Suppressor macrophage treated with lipopolysaccharide for 4 hours (primary cell): Measurements from ENCODE around the gene NTN5.
A peak's percentile ranks its signal among the peaks of the same experiment; 100 is the strongest.
"Not testable (repeated sequence)": the region's sequence is repeated elsewhere in the genome, so short reads cannot be mapped to it uniquely, and the experiment has no call there.

ENCODE experiments used
- DNase-seq: peaks from one replicate; pipeline ENCODE4 v3.0.0-alpha.2; 2020

Gene NTN5

GRCh38 chr19:48696353-48697010, 23.7 kb upstream of the NTN5 start:
- DNase-seq = no peak

GRCh38 chr19:48695743-48696352, 23.0 kb upstream of the NTN5 start, which contains the start of gene FUT2:
Gene FUT2 (plus strand): TSS chr19:48695971. CDS start chr19:48702957, 6,986 bp downstream.
- no peak for DNase-seq

- DNase-seq = not testable (repeated sequence)
Observed at GRCh38 chr19:48693629-48694028, 20.8 kb upstream of the NTN5 start.

GRCh38 chr19:48689449-48689848, 16.6 kb upstream of the NTN5 start:
- DNase-seq = no peak

GRCh38 chr19:48687776-48688175, 15.0 kb upstream of the NTN5 start:
- no peak for DNase-seq

GRCh38 chr19:48686637-48687036, 13.8 kb upstream of the NTN5 start:
- DNase-seq = not testable (repeated sequence)

- DNase-seq = no peak
Observed at GRCh38 chr19:48686088-48686487, 13.3 kb upstream of the NTN5 start.

- DNase-seq = no peak
Observed at GRCh38 chr19:48685583-48685982, 12.8 kb upstream of the NTN5 start.

GRCh38 chr19:48683349-48683748, 10.5 kb upstream of the NTN5 start:
- peak; percentile 25 for DNase-seq

GRCh38 chr19:48681127-48681470, 8.3 kb upstream of the NTN5 start:
- peak; percentile 25 for DNase-seq

GRCh38 chr19:48680436-48681126, 7.8 kb upstream of the NTN5 start:
- DNase-seq = no peak

GRCh38 chr19:48680006-48680405, 7.2 kb upstream of the NTN5 start:
- DNase-seq = not testable (repeated sequence)

GRCh38 chr19:48678201-48678600, 5.4 kb upstream of the NTN5 start:
- DNase-seq = no peak

- no peak for DNase-seq
Observed at GRCh38 chr19:48676887-48677286, 4.1 kb upstream of the NTN5 start.

GRCh38 chr19:48676487-48676886, 3.7 kb upstream of the NTN5 start:
- no peak for DNase-seq

GRCh38 chr19:48674921-48675824, 2.4 kb upstream of the NTN5 start:
- peak; percentile 88 for DNase-seq

GRCh38 chr19:48674216-48674809, 1.5 kb upstream of the NTN5 start:
- no peak for DNase-seq

- DNase-seq = no peak
Observed at GRCh38 chr19:48673436-48674100, 751 bp upstream of the NTN5 start.

- no peak for DNase-seq
Observed at GRCh38 chr19:48671446-48671995, 1.3 kb downstream of the NTN5 start.

GRCh38 chr19:48670699-48671445, 1.9 kb downstream of the NTN5 start:
- DNase-seq = no peak
